Neuronal stem cell (in vitro differentiated cells): ENCODE measurements around the gene STK33.
A peak's percentile ranks its signal among the peaks of the same experiment; 100 is the strongest.

Experiments used
- DNase-seq: peaks from one replicate; pipeline ENCODE4 v3.0.0-alpha.2; 2013; ENCODE audit warnings: low spot score
- H2AFZ ChIP-seq: one replicate; pipeline ENCODE4 v1.6.1; 2013; ENCODE audit warnings: mild to moderate bottlenecking, low read length, inconsistent platforms
- H2AK5ac ChIP-seq: 2 replicates; pipeline ENCODE4 v1.6.1; 2013; ENCODE audit warnings: low read depth, mild to moderate bottlenecking, inconsistent platforms, low read length, moderate library complexity, mixed read lengths
- H2BK120ac ChIP-seq: 2 replicates; pipeline ENCODE4 v1.6.1; 2013; ENCODE audit warnings: low read depth, mild to moderate bottlenecking, inconsistent platforms, low read length, moderate library complexity, mixed read lengths
- H2BK12ac ChIP-seq: one replicate; pipeline ENCODE4 v1.6.1; 2013; ENCODE audit warnings: low read length, inconsistent platforms
- H2BK15ac ChIP-seq: 2 replicates; pipeline ENCODE4 v1.6.1; 2013; ENCODE audit warnings: mild to moderate bottlenecking, low read length, inconsistent platforms, mixed read lengths
- H2BK5ac ChIP-seq: one replicate; pipeline ENCODE4 v1.6.1; 2013; ENCODE audit warnings: inconsistent platforms, mild to moderate bottlenecking, low read length, moderate library complexity
- H3K14ac ChIP-seq: one replicate; pipeline ENCODE4 v1.6.1; 2013; ENCODE audit warnings: low read length, inconsistent platforms
- H3K18ac ChIP-seq: 2 replicates; pipeline ENCODE4 v1.6.1; 2013; ENCODE audit warnings: low read length, inconsistent platforms
- H3K23ac ChIP-seq: 2 replicates; pipeline ENCODE4 v1.6.1; 2013; ENCODE audit warnings: low read depth, mild to moderate bottlenecking, mixed read lengths, low read length, inconsistent platforms; ENCODE audit not compliant: poor library complexity
- H3K27ac ChIP-seq: replicated peaks from 3 replicates; pipeline ENCODE4 v1.5.1; 2013; ENCODE audit warnings: low read length, inconsistent platforms
- H3K27me3 ChIP-seq, 3 experiments: 2 replicates each; pipeline ENCODE4 v1.6.1; 2013; ENCODE audit warnings: low read length in 3 of 3, mild to moderate bottlenecking in 2 of 3, inconsistent platforms in 1 of 3, low read depth in 1 of 3, mixed read lengths in 1 of 3, moderate library complexity in 1 of 3; ENCODE audit not compliant: control insufficient read depth in 3 of 3, insufficient read depth in 3 of 3
- H3K36me3 ChIP-seq, 2 donors: replicated peaks in 1 of 2; 2 replicates each; pipeline ENCODE4 v1.6.1; 2013; ENCODE audit warnings: low read length in 2 of 2; ENCODE audit not compliant: control insufficient read depth in 2 of 2, insufficient read depth in 2 of 2
- H3K4ac ChIP-seq: 2 replicates; pipeline ENCODE4 v1.6.1; 2013; ENCODE audit warnings: inconsistent platforms, mild to moderate bottlenecking, low read length, moderate library complexity
- H3K4me1 ChIP-seq, 2 donors: 1 replicate in 1 of 2; 2 replicates in 1 of 2; pipeline ENCODE4 v1.6.1; 2013; ENCODE audit warnings: low read length in 2 of 2, low read depth in 1 of 2; ENCODE audit not compliant: control insufficient read depth in 2 of 2, insufficient read depth in 1 of 2
- H3K4me2 ChIP-seq: one replicate; pipeline ENCODE4 v1.6.1; 2013; ENCODE audit warnings: mild to moderate bottlenecking, low read length, inconsistent platforms; ENCODE audit not compliant: insufficient read depth, poor library complexity, severe bottlenecking
- H3K4me3 ChIP-seq, 2 donors: 2 replicates each; pipeline ENCODE4 v1.5.1; 2013; ENCODE audit warnings: low read length in 2 of 2, mild to moderate bottlenecking in 2 of 2, inconsistent platforms in 1 of 2, moderate library complexity in 1 of 2
- H3K79me1 ChIP-seq: one replicate; pipeline ENCODE4 v1.6.1; 2013; ENCODE audit warnings: low read depth, mild to moderate bottlenecking, inconsistent platforms, low read length, moderate library complexity
- H3K9ac ChIP-seq: one replicate; pipeline ENCODE4 v1.6.1; 2013; ENCODE audit warnings: mild to moderate bottlenecking, low read depth, low read length, inconsistent platforms; ENCODE audit not compliant: poor library complexity
- H3K9me3 ChIP-seq, 2 donors: replicated peaks in 1 of 2; 2 replicates each; pipeline versions ENCODE3 to v1.6.1; 2013; ENCODE audit warnings: low read length in 2 of 2, mild to moderate bottlenecking in 2 of 2, inconsistent platforms in 1 of 2, low read depth in 1 of 2, mixed read lengths in 1 of 2, moderate library complexity in 1 of 2; ENCODE audit not compliant: control insufficient read depth in 2 of 2, insufficient read depth in 1 of 2
- H4K8ac ChIP-seq: one replicate; pipeline ENCODE4 v1.6.1; 2013; ENCODE audit warnings: low read depth, mild to moderate bottlenecking, inconsistent platforms, low read length, moderate library complexity
- H4K91ac ChIP-seq: one replicate; pipeline ENCODE4 v1.6.1; 2013; ENCODE audit warnings: low read length, low read depth, mild to moderate bottlenecking, inconsistent platforms; ENCODE audit not compliant: poor library complexity
- WGBS, 2 donors: extraction: QIAGEN DNeasy Blood & Tissue Kit; methylation state at CpG; one replicate each; pipeline ENCODE4 v1.1.7; 2013; ENCODE audit warnings: missing lambda C conversion rate in 2 of 2, mixed read lengths in 1 of 2; ENCODE audit not compliant: insufficient read length in 2 of 2, insufficient replicate concordance in 1 of 2; ENCODE audit errors: extremely low coverage in 2 of 2; 5-methylcytosine and 5-hydroxymethylcytosine counted together

Gene STK33

DNA sequence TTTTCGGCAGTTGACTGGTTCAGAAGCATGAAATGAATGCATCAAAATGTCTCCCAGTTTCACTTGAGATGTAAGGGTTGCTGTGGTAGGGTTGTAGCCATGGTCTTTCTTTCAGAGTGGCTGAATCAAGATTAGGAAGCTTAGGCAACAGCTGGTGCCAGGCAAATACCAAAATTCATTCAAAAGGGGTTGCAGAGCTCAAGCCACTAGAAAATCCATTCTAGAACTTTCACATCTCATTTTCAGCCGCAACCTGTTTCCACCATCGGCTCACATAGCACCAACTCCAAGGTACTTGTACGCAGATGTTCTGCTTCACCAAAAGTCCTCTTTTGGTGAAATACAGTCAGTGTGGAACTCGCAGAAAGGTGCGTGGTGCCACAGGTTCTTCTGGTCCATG is 40.5 kb upstream of the STK33 start:
- Histone ChIP-seq H3K9me3 (peaks cover 3 to 11% of the 10 kb centered on the region in 2 donors), H2BK120ac (no peak overlapping the region), H2AFZ (no peak overlapping the region), H3K4me1 (no peaks in the 10 kb centered on the region), H3K4ac (no peak overlapping the region), H3K27ac (no peak overlapping the region), H3K79me1 (no peaks in the 10 kb centered on the region), H3K23ac (no peak overlapping the region), H3K4me2 (no peak overlapping the region), H3K9ac (no peak overlapping the region), H2AK5ac (no peak overlapping the region), H2BK12ac (no peak overlapping the region), H3K14ac (no peak overlapping the region), H3K27me3 (no peaks in the 10 kb centered on the region), H3K18ac (no peak overlapping the region), H2BK5ac (no peak overlapping the region), H3K4me3 (no peak overlapping the region), H2BK15ac (no peak overlapping the region), H4K8ac (no peak overlapping the region), H3K36me3 (peaks cover 0 to 14% of the 10 kb centered on the region in 2 donors), H4K91ac (no peak overlapping the region)
- no CpG with 5 or more reads among the region's 6 CpGs for WGBS, 2 donors
- no peak for DNase-seq

DNA sequence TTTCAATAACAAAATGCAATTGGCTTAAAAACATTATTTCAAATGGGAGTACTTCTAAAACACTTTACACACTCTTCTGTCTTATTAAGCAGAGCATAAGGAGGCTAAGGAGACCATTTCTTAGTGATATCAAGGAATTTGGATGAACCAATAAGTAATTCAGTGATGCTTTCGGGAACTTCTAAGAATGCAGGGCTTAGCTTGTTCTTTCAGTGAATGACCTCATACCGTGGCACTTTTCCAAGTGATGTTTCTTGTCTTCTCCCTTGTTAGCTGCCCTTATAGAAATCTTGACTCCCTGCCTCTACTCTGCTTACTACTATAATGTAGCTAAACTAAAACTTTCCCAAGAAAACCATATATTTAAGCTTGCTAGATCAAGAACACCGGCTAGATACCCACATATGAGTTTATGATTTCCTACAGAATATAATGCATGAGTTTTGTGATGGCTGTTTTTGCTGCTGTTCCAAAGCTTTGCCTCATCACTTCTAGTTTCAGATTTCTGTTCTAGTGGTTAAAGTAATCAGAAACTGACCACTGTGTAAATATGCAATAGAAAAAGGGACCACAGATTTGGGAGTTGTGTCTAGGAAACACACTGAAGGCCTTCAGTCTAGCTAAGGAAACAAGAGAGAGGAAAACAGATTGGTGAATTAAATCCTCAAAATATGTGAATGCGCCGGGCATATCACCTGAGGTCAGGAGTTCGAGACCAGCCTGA is 37.5 kb upstream of the STK33 start:
- Histone ChIP-seq H2AFZ (no peak overlapping the region), H3K4me2 (no peak overlapping the region), H3K18ac (no peak overlapping the region), H3K36me3 (peaks cover 0 to 5% of the 10 kb centered on the region in 2 donors), H2AK5ac (no peak overlapping the region), H3K4ac (no peak overlapping the region), H3K9me3 (peaks cover 3 to 10% of the 10 kb centered on the region in 2 donors), H3K27ac (no peak overlapping the region), H2BK120ac (no peak overlapping the region), H3K9ac (no peak overlapping the region), H3K27me3 (no peaks in the 10 kb centered on the region), H3K4me1 (peaks cover 0 to 9% of the 10 kb centered on the region in 2 donors), H3K23ac (no peak overlapping the region), H2BK15ac (no peak overlapping the region), H3K14ac (no peak overlapping the region), H3K79me1 (no peaks in the 10 kb centered on the region), H2BK5ac (no peak overlapping the region), H3K4me3 (no peak overlapping the region), H2BK12ac (no peak overlapping the region), H4K91ac (no peak overlapping the region), H4K8ac (no peak overlapping the region)
- no peak for DNase-seq
- no CpG with 5 or more reads among the region's 6 CpGs for WGBS, 2 donors

DNA sequence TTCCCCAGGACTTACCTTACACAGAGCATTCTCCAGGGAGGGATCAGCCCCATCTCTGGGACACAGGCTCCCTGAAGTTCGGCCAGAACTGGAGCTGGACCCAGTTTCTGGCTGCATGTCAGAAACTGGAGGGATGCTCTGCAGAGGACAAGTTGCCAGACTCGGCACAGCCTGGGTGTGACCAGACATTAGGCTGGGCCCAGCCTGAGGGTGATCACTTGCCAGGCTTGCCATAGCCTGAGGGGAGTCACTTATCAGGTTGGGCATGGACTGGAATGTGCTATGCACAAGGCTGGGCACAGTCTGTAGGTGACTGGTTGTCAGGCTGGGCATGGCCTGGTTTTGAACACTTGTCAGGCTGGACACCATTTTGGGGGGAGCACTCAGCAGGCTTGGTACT is 30.7 kb upstream of the STK33 start:
- H2BK120ac ChIP-seq: no peak overlapping the region

DNA sequence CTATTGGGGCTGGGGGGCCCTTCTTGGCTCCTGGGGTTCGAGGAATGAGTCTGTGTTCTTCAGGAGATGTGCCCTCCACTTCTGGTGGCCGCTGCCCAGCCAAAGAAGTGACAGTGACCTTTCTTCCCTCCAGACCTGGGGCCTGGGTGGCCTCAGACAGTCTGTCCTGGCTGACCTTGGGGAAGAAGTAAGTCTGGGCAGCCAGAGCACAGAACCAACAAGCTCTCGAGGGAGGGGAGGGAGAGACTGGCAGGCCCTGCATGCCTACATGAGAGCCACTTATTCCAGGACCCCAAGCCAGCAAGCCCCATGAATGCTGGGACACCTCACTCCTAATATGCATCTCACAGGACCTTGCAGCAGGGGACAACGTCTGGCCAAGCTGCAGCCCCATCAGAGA is 27.1 kb upstream of the STK33 start:
- Histone ChIP-seq H3K14ac (no peak overlapping the region), H3K79me1 (no peaks in the 10 kb centered on the region), H3K4me2 (no peak overlapping the region), H4K8ac (no peak overlapping the region), H3K9me3 (no peaks in the 10 kb centered on the region), H3K27ac (no peak overlapping the region), H2BK12ac (no peak overlapping the region), H3K23ac (no peak overlapping the region), H3K36me3 (peaks cover 0 to 19% of the 10 kb centered on the region in 2 donors), H3K4ac (no peak overlapping the region), H3K9ac (no peak overlapping the region), H2AFZ (no peak overlapping the region), H2BK15ac (no peak overlapping the region), H3K4me1 (peaks cover 0 to under 1% of the 10 kb centered on the region in 2 donors), H2AK5ac (no peak overlapping the region), H2BK120ac (no peak overlapping the region), H2BK5ac (no peak overlapping the region), H4K91ac (peak overlapping the region; percentile 1), H3K27me3 (no peaks in the 10 kb centered on the region), H3K4me3 (no peak overlapping the region), H3K18ac (no peak overlapping the region)
- DNase-seq: no peak
- no CpG with 5 or more reads among the region's 4 CpGs for WGBS, 2 donors

More for the DNA sequence above, 30.7 kb upstream of the STK33 start:
- Histone ChIP-seq H2BK15ac (no peak overlapping the region), H3K9ac (no peak overlapping the region), H3K4me2 (no peak overlapping the region), H2AFZ (no peak overlapping the region), H3K4me3 (no peak overlapping the region), H3K4ac (no peak overlapping the region), H2AK5ac (no peak overlapping the region), H3K27me3 (no peaks in the 10 kb centered on the region), H2BK5ac (no peak overlapping the region), H3K27ac (no peak overlapping the region), H4K8ac (no peak overlapping the region), H2BK12ac (no peak overlapping the region), H4K91ac (no peak overlapping the region), H3K14ac (no peak overlapping the region), H3K4me1 (peaks cover 0 to 14% of the 10 kb centered on the region in 2 donors), H3K9me3 (no peaks in the 10 kb centered on the region), H3K23ac (no peak overlapping the region), H3K79me1 (no peaks in the 10 kb centered on the region), H3K18ac (no peak overlapping the region), H3K36me3 (peaks cover 0 to 13% of the 10 kb centered on the region in 2 donors)
- no peak for DNase-seq
- no CpG with 5 or more reads among the region's 2 CpGs for WGBS, 2 donors
